Endothelial cell of umbilical vein (primary cell): Measurements from ENCODE around the gene NLGN1.

Experiments used
- CTCF ChIP-seq, 2 donors: IDR thresholded peaks; 1 replicate in 1 of 2; 2 replicates in 1 of 2; pipeline ENCODE4 v1.5.1; 2011; ENCODE audit warnings: low read length in 2 of 2, mild to moderate bottlenecking in 2 of 2, moderate library complexity in 2 of 2, control low read depth in 1 of 2, inconsistent platforms in 1 of 2, low read depth in 1 of 2; ENCODE audit not compliant: insufficient read depth in 1 of 2; ENCODE audit errors: extremely low read depth in 1 of 2
- EZH2 ChIP-seq: IDR thresholded peaks from 2 replicates; pipeline ENCODE4 v1.6.1; 2012; ENCODE audit warnings: borderline replicate concordance, low read depth, mild to moderate bottlenecking, moderate library complexity, low read length, inconsistent platforms; ENCODE audit not compliant: severe bottlenecking
- FOS ChIP-seq: IDR thresholded peaks from 2 replicates; pipeline ENCODE4 v1.6.1; 2011; ENCODE audit warnings: mild to moderate bottlenecking, low read length, moderate library complexity, borderline replicate concordance; ENCODE audit not compliant: insufficient read depth
- JUN ChIP-seq: IDR thresholded peaks from 2 replicates; pipeline ENCODE4 v1.6.1; 2011; ENCODE audit warnings: borderline replicate concordance, low read depth; ENCODE audit not compliant: insufficient read length, insufficient read depth
- POLR2A ChIP-seq: IDR thresholded peaks from 2 replicates; pipeline ENCODE4 v1.6.1; 2012; ENCODE audit warnings: low read depth, mild to moderate bottlenecking, control low read depth, low read length
- POLR2AphosphoS5 ChIP-seq: IDR thresholded peaks from 2 replicates; pipeline ENCODE4 v1.6.1; 2012; ENCODE audit warnings: low read depth, mild to moderate bottlenecking, control low read depth, low read length, moderate library complexity; ENCODE audit not compliant: insufficient read depth
- TF ChIP-seq, protein P1 (sequence below): IDR thresholded peaks from 2 replicates; pipeline ENCODE4 v1.6.1; 2011; ENCODE audit not compliant: insufficient read depth, insufficient read length

GRCh38 chr3:173652093-173652492 is 254.5 kb downstream of the NLGN1 start:
- TF ChIP-seq CTCF (IDR thresholded peaks at IDR 0.05; ENCODE audit: extremely low read depth in 1 of 2, insufficient read depth in 1 of 2, low read depth in 1 of 2, low read length in 2 of 2) (no peak), EZH2 (no peak), POLR2AphosphoS5 (no peak), FOS (no peak), POLR2A (no peak), JUN (no peak)
- TF ChIP-seq, protein P1, sequence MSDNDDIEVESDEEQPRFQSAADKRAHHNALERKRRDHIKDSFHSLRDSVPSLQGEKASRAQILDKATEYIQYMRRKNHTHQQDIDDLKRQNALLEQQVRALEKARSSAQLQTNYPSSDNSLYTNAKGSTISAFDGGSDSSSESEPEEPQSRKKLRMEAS, result no peak
